ENCODE results near the gene MAPK4. TPM values are rescaled to one million over a fixed set of nuclear protein-coding genes. Genes with fewer than 3 reads are reported as not detected.

The MAPK4 gene
- total RNA-seq, 5 donors from 2014 or later (not counting 1 experiment from before 2014, with no cell fraction given) = 0.06 TPM; not detected in 4

DNA sequence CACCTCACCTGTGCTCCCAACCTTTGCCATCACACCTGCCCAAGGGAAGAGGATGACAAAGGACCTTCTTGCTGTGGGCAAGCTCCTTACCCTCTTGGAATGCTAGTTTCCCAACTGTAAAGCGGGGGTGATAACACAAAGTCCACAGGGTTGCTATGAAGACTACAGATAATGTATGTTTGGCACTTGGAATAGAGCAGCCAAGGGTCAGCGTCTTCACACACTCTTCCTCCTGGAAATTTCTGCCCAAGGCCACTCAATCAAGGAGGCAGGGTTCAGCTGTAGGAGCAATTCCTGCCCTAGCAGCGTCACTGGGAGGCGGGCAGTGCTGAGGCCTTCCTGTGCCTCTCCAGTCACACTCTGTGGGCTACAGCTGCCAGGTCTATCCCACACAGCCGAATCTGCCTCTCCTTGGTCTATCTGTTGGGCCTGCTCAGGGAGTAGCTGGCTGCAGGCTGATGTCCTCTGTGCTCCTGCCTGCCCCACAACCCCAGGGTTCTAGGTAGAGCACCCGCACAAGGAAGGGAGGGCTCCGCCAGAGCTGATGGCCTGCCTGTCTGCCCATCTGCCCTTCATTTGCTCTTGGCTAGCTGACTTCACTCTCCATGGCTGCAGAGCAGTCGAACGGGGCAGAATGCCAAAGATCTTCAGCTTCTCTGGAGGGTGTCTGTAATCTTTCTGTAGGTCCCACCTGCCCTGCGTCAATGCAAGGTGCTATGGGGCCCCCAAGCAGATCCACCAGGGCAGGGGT, 168.0 kb downstream of the MAPK4 start:
- Histone ChIP-seq H3K27me3 (replicated peaks in 1 of 2; ENCODE audit: control insufficient read depth in 2 of 2, extremely low read depth in 1 of 2, insufficient read depth in 2 of 2, low read length in 1 of 2) (peaks cover 0 to 13% of the 10 kb centered on the region in 2 experiments), H3K4me3 (ENCODE audit: control insufficient read depth in 1 of 2, extremely low read depth in 1 of 2, low read length in 1 of 2) (no peak overlapping the region), H3K9me3 (no peaks in the 10 kb centered on the region), H3K36me3 (ENCODE audit: control insufficient read depth in 2 of 2, extremely low read depth in 1 of 2, insufficient read depth in 1 of 2, low read length in 1 of 2) (no peaks in the 10 kb centered on the region), H3K27ac (ENCODE audit: low read length) (no peak overlapping the region), H3K4me1 (ENCODE audit: control insufficient read depth in 1 of 2, extremely low read depth in 1 of 2, insufficient read depth in 2 of 2, low read length in 2 of 2) (no peaks in the 10 kb centered on the region)
- ChIA-PET CTCF (no interaction called here), POLR2A (no interaction called here)
- no peaks in the 10 kb centered on the region for H3K4me1 Mint-ChIP-seq
- H3K27me3 Mint-ChIP-seq = peaks cover 7 to 12% of the 10 kb centered on the region in 2 donors
- no peak for ATAC-seq (replicated peaks in 1 of 4)
- H3K27ac Mint-ChIP-seq = no peak overlapping the region
- no peaks in the 10 kb centered on the region for H3K36me3 Mint-ChIP-seq
- no peaks in the 10 kb centered on the region for H3K9me3 Mint-ChIP-seq
- no peak for DNase-seq
- WGBS (ENCODE audit: insufficient coverage) = 92% methylated on average over 8 of the region's 10 CpGs
- H3K4me3 Mint-ChIP-seq = no peak overlapping the region

DNA sequence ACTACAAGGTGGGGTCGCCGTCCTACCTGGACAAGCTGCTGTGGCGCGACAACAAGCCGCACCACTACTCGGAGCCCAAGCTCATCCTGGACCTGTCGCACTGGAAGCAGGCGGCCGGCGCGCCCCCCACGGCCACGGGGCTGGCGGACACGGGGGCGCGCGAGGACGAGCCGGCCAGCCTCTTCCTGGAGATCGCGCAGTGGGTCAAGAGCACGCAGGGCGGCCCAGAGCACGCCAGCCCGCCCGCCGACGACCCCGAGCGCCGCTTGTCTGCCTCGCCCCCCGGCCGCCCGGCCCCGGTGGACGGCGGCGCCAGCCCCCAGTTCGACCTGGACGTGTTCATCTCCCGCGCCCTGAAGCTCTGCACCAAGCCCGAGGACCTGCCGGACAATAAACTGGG, 169.5 kb downstream of the MAPK4 start:
- H3K27me3 Mint-ChIP-seq = peaks cover 7 to 11% of the 10 kb centered on the region in 2 donors
- H3K4me3 Mint-ChIP-seq = no peak overlapping the region
- no peaks in the 10 kb centered on the region for H3K36me3 ChIP-seq (ENCODE audit: control insufficient read depth in 2 of 2, extremely low read depth in 1 of 2, insufficient read depth in 1 of 2, low read length in 1 of 2)
- peaks cover 0 to 15% of the 10 kb centered on the region in 2 experiments for H3K27me3 ChIP-seq (replicated peaks in 1 of 2; ENCODE audit: control insufficient read depth in 2 of 2, extremely low read depth in 1 of 2, insufficient read depth in 2 of 2, low read length in 1 of 2)
- WGBS (ENCODE audit: insufficient coverage) = 66% methylated on average over 43 of the region's 46 CpGs
- CTCF ChIA-PET = no interaction called here
- no peak for DNase-seq
- no peak overlapping the region for H3K27ac Mint-ChIP-seq
- H3K9me3 ChIP-seq = no peaks in the 10 kb centered on the region
- POLR2A ChIA-PET = no interaction called here
- no peaks in the 10 kb centered on the region for H3K9me3 Mint-ChIP-seq
- H3K4me1 ChIP-seq (ENCODE audit: control insufficient read depth in 1 of 2, extremely low read depth in 1 of 2, insufficient read depth in 2 of 2, low read length in 2 of 2) = no peaks in the 10 kb centered on the region
- H3K27ac ChIP-seq (ENCODE audit: low read length) = no peak overlapping the region
- ATAC-seq (replicated peaks in 1 of 4) = no peak
- no peaks in the 10 kb centered on the region for H3K36me3 Mint-ChIP-seq
- H3K4me1 Mint-ChIP-seq = no peaks in the 10 kb centered on the region
- no peak overlapping the region for H3K4me3 ChIP-seq (ENCODE audit: control insufficient read depth in 1 of 2, extremely low read depth in 1 of 2, low read length in 1 of 2)

DNA sequence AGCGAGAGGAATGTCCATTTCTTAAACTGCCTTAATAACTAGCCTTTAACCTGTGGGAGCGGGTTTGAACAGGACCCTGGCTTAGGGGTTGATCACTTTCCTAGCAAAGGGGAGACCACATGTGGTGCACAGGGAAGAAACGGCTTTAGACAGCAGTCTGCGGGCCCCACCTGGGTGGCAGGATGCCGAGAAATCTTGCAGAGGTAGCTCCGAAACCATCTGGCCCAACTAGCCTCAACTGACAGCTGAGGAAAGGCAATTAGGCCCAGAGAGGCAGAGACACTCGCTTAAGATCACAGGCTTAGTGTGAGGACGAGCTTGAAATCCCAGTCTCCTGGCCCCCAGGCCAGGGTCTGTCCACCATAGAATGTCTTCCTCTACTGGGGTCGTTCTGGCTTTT, 170.1 kb downstream of the MAPK4 start:
- no peak overlapping the region for H3K27ac ChIP-seq (ENCODE audit: low read length)
- H3K4me3 ChIP-seq (ENCODE audit: control insufficient read depth in 1 of 2, extremely low read depth in 1 of 2, low read length in 1 of 2) = no peak overlapping the region
- H3K27me3 ChIP-seq (replicated peaks in 1 of 2; ENCODE audit: control insufficient read depth in 2 of 2, extremely low read depth in 1 of 2, insufficient read depth in 2 of 2, low read length in 1 of 2) = peaks cover 0 to 16% of the 10 kb centered on the region in 2 experiments
- no peak overlapping the region for H3K27ac Mint-ChIP-seq
- no peaks in the 10 kb centered on the region for H3K9me3 ChIP-seq
- no peak for ATAC-seq (replicated peaks in 1 of 4)
- no peak overlapping the region for H3K4me3 Mint-ChIP-seq
- no peaks in the 10 kb centered on the region for H3K4me1 Mint-ChIP-seq
- no peaks in the 10 kb centered on the region for H3K9me3 Mint-ChIP-seq
- H3K4me1 ChIP-seq (ENCODE audit: control insufficient read depth in 1 of 2, extremely low read depth in 1 of 2, insufficient read depth in 2 of 2, low read length in 2 of 2) = no peaks in the 10 kb centered on the region
- ChIA-PET CTCF (no interaction called here), POLR2A (no interaction called here)
- DNase-seq = no peak
- 80% methylated on average over 8 of the region's 9 CpGs for WGBS (ENCODE audit: insufficient coverage)
- no peaks in the 10 kb centered on the region for H3K36me3 Mint-ChIP-seq
- peaks cover 7 to 11% of the 10 kb centered on the region in 2 donors for H3K27me3 Mint-ChIP-seq
- H3K36me3 ChIP-seq (ENCODE audit: control insufficient read depth in 2 of 2, extremely low read depth in 1 of 2, insufficient read depth in 1 of 2, low read length in 1 of 2) = no peaks in the 10 kb centered on the region

DNA sequence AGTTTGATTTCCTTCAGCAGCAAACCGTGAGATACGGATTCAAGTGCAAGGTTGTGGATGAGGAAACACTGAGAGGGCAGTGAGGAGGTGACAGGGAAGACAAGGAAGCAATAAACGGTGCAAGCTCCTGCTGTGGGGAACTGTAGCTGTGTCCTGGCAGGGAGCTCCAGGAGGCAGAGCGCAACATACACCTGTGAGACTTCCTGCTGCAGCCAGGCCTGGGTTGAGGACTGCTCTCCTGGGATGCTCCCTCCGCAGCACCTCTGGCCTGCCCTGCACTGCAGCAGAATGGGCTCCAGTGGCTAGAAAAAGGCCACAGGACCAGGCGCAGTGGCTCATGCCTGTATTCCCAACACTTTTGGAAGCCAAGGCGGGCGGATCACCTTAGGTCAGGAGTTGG, 174.5 kb downstream of the MAPK4 start:
- Mint-ChIP-seq H3K4me3 (no peak overlapping the region), H3K36me3 (no peaks in the 10 kb centered on the region), H3K27ac (no peak overlapping the region), H3K9me3 (no peaks in the 10 kb centered on the region), H3K4me1 (no peaks in the 10 kb centered on the region), H3K27me3 (peaks cover 2 to 4% of the 10 kb centered on the region in 2 donors)
- CTCF ChIA-PET = no interaction called here
- Histone ChIP-seq H3K36me3 (ENCODE audit: control insufficient read depth in 2 of 2, extremely low read depth in 1 of 2, insufficient read depth in 1 of 2, low read length in 1 of 2) (no peaks in the 10 kb centered on the region), H3K27ac (ENCODE audit: low read length) (no peak overlapping the region), H3K4me1 (ENCODE audit: control insufficient read depth in 1 of 2, extremely low read depth in 1 of 2, insufficient read depth in 2 of 2, low read length in 2 of 2) (no peaks in the 10 kb centered on the region), H3K27me3 (replicated peaks in 1 of 2; ENCODE audit: control insufficient read depth in 2 of 2, extremely low read depth in 1 of 2, insufficient read depth in 2 of 2, low read length in 1 of 2) (peaks cover 0 to 10% of the 10 kb centered on the region in 2 experiments), H3K9me3 (no peaks in the 10 kb centered on the region), H3K4me3 (ENCODE audit: control insufficient read depth in 1 of 2, extremely low read depth in 1 of 2, low read length in 1 of 2) (no peak overlapping the region)
- ATAC-seq (replicated peaks in 1 of 4) = no peak
- DNase-seq = no peak
- POLR2A ChIA-PET = no interaction called here
- WGBS (ENCODE audit: insufficient coverage) = 58% methylated on average over 8 of the region's 8 CpGs

DNA sequence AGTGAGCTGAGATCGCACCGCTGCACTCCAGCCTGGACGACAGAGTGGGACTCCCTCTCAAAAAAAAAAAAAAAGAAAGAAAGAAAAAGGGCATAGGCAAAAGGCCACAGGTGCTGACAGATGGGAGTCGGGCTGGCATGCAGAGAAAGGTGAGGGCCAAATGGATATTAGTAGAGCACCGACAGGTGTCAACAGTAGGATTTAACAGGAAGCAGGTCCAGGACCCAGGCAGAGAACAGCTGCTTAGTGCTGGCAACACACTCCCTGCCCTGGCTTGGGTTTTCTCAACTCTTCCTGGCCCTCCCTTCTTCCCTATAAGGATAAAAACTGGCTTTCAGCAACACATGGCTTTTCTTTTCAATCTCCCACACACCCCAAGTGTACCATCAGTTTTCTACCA, 175.0 kb downstream of the MAPK4 start:
- Histone ChIP-seq H3K4me1 (ENCODE audit: control insufficient read depth in 1 of 2, extremely low read depth in 1 of 2, insufficient read depth in 2 of 2, low read length in 2 of 2) (no peaks in the 10 kb centered on the region), H3K36me3 (ENCODE audit: control insufficient read depth in 2 of 2, extremely low read depth in 1 of 2, insufficient read depth in 1 of 2, low read length in 1 of 2) (no peaks in the 10 kb centered on the region), H3K4me3 (ENCODE audit: control insufficient read depth in 1 of 2, extremely low read depth in 1 of 2, low read length in 1 of 2) (no peak overlapping the region), H3K9me3 (no peaks in the 10 kb centered on the region), H3K27ac (ENCODE audit: low read length) (no peak overlapping the region), H3K27me3 (replicated peaks in 1 of 2; ENCODE audit: control insufficient read depth in 2 of 2, extremely low read depth in 1 of 2, insufficient read depth in 2 of 2, low read length in 1 of 2) (peaks cover 0 to 8% of the 10 kb centered on the region in 2 experiments)
- Mint-ChIP-seq H3K27me3 (peaks cover 2 to 4% of the 10 kb centered on the region in 2 donors), H3K4me1 (no peaks in the 10 kb centered on the region), H3K9me3 (no peaks in the 10 kb centered on the region), H3K36me3 (no peaks in the 10 kb centered on the region), H3K4me3 (no peak overlapping the region), H3K27ac (no peak overlapping the region)
- DNase-seq (no peak), ATAC-seq (replicated peaks in 1 of 4) (no peak)
- ChIA-PET POLR2A (no interaction called here), CTCF (no interaction called here)
- 79% methylated on average over 2 of the region's 5 CpGs for WGBS (ENCODE audit: insufficient coverage)

DNA sequence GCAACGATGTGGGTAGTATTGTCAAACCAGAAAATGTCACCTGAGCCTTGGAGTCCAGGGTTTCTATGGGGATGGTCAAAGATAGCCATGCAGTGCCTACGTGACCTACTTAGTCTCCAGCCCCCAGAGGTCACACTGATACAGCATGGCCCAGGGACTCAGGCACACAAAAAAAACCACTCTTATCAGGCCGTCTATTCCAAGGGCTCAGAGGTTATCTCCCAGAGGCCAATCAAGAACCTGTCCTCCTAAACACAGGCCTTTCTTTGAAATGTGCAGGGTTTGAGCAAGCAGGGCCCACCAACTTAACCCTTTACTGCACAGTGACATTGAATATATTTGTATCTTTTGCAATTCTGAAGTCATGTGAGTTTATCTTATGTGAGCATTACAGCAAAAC, 177.2 kb downstream of the MAPK4 start:
- Histone ChIP-seq H3K27ac (ENCODE audit: low read length) (no peak overlapping the region), H3K4me1 (ENCODE audit: control insufficient read depth in 1 of 2, extremely low read depth in 1 of 2, insufficient read depth in 2 of 2, low read length in 2 of 2) (no peaks in the 10 kb centered on the region), H3K9me3 (no peaks in the 10 kb centered on the region), H3K27me3 (replicated peaks in 1 of 2; ENCODE audit: control insufficient read depth in 2 of 2, extremely low read depth in 1 of 2, insufficient read depth in 2 of 2, low read length in 1 of 2) (peaks cover 0 to 8% of the 10 kb centered on the region in 2 experiments), H3K4me3 (ENCODE audit: control insufficient read depth in 1 of 2, extremely low read depth in 1 of 2, low read length in 1 of 2) (no peak overlapping the region), H3K36me3 (ENCODE audit: control insufficient read depth in 2 of 2, extremely low read depth in 1 of 2, insufficient read depth in 1 of 2, low read length in 1 of 2) (no peaks in the 10 kb centered on the region)
- H3K4me1 Mint-ChIP-seq = no peaks in the 10 kb centered on the region
- WGBS (ENCODE audit: insufficient coverage) = 47% methylated on average over 2 of the region's 3 CpGs
- no peaks in the 10 kb centered on the region for H3K36me3 Mint-ChIP-seq
- H3K27ac Mint-ChIP-seq = no peak overlapping the region
- ChIA-PET CTCF (no interaction called here), POLR2A (no interaction called here)
- no peak overlapping the region for H3K4me3 Mint-ChIP-seq
- H3K9me3 Mint-ChIP-seq = no peaks in the 10 kb centered on the region
- H3K27me3 Mint-ChIP-seq = peaks cover 3% of the 10 kb centered on the region in 2 donors
- no peak for DNase-seq
- no peak for ATAC-seq (replicated peaks in 1 of 4)
